GM19025 (cell line): Measurements from ENCODE around the gene GLUD1.
"Not testable (repeated sequence)": the region's sequence is repeated elsewhere in the genome, so short reads cannot be mapped to it uniquely, and the experiment has no call there.

Source experiments
- ATAC-seq: cut with Tn5 transposase; IDR thresholded peaks from one replicate; pipeline ENCODE4 v1.9.1; 2021; ENCODE audit warnings: mild to moderate bottlenecking, low read depth, moderate library complexity; ENCODE audit not compliant: unreplicated experiment

GLUD1 gene

DNA sequence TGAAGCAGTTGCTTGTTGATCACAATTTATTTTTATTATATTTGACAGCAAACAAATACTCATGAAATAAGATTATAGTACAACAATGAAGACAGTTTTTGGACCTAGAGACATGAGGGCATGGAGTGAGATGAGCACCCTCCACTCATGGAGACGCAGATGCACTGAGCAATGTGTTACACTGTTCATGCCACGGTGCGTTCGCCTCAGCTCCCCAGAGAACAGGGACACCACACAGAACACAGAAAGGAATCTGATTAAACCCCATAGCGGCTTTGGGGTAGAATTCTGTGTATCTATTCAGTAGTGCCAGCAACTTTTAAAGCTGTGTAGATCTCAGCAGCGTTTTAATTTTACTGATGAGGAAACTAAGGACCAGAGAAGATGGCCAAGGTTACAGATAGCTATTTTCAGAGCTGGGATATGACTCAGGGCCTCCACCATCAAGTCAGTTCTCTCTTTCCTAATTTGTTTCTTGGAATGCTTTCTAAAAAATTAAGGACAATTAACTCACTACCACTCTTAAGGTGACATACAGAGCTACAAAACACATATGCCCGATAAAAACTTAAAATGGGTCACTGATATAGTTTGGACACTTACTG is 41.0 kb downstream of the GLUD1 start:
- ATAC-seq = no peak

DNA sequence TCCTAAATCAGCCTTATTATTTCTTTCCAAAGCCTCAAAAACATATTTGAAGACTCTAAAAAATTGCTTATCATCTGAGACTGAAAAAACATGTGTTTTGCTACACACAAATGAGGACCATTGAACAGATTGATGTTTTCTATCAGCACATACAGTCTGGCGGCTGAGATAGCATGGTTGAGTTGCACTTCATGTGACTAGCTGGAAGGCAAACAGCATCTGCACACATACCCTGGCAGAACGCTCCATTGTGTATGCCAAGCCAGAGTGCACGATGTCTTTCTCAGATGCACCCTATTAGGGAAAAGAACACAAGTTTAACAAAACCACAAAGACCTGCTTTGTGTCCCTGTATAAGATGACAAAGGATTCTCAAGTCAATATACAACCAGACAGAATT is 41.5 kb downstream of the GLUD1 start:
- ATAC-seq = no peak

DNA sequence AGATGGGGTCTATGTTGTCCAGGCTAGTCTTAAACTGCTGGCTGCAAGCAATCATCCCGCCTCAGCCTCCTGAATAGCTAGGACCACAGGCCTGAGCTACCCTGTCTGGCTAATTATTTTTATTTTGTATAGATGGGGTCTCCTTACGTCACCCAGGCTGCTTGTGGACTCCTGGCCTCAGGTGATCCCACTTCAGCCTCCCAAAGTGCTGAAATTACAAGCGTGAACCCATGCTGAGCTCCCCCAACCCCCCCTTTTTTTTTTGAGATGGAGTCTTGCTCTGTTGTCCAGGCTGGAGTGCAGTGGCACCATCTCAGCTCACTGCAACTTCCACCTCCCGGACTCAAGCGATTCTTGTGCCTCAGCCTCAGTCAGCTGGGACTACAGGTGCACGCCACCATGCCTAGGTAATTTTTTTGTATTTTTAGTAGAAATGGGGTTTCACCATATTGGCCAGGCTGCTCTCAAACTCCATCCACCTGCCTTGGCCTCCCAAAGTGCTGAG is 49.2 kb downstream of the GLUD1 start:
- no peak for ATAC-seq

DNA sequence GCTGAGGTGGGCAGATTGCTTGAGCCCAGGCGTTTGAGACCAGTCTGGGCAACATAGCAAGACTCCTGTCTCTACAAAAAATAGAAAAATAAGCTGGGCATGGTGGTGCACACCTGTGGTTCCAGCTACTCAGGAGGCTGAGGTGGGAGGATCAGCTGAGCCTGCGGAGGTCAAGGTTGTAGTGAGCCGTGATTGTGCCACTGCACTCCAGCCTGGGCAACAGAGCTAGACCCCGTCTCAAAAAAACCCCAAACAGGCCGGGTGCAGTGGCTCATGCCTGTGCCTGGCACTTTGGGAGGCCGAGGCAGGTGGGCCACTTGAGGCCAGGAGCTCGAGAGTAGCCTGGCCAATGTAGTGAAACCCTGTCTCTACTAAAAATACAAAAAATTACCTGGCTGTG is 51.1 kb downstream of the GLUD1 start:
- ATAC-seq = not testable (repeated sequence)

DNA sequence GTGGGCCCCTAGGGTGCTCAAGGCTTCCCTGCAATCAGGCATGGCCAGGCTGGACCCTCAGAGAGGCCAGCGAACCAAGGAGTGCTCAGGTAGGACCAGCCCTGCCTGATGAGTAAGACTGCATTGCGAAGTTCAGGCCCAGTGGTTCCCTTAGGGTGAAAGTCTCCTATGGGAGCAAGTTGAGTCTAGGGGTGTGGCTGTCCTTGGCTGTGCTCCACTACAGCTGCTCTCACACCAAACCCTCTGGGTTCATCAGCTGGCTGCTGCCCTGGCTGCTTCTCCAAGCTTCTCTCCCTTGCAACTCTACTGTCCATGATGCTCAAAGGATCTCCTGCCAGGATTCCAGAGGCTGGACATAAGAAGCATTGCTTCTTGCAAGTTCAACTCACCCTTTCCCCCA is 55.9 kb downstream of the GLUD1 start:
- no peak for ATAC-seq

DNA sequence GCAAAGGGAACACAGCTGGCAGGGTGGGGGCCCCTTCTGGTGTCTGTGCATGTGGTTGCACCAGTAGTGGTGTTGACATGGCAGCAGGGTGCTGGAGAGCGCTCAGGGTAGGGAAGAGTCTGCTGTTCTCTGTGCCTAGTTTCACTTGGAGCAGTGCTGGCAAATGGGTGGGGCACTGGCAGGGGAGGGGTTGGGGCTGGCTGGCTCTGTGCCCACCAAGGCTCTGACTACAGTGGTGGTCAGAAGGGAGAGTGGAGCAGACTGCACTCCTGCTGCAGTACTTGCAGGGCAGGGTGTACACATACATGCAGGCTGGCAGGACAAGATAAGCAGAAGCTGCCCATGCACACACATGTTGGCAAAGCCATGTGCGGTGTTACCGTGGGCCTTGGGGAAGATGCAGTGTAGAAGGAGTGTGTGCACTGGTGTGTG is 56.3 kb downstream of the GLUD1 start:
- ATAC-seq = no peak

DNA sequence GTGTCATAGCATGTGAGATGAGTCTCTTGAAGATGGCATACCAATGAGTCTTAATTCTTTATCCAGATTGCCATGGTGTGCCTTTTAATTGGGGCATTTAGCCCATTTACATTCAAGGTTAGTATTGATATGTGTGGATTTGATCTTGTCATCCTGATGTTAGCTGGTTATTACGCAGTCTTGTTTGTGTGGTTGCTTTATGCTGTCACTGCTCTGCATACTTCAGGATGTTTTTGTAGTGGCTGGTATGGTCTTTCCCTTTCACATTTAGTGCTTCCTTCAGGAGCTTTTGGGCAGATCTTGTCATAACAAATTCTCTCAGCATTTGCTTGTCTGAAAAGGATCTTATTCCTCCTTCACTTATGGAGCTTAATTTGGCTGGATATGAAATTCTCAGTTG is 58.0 kb downstream of the GLUD1 start:
- no peak for ATAC-seq

DNA sequence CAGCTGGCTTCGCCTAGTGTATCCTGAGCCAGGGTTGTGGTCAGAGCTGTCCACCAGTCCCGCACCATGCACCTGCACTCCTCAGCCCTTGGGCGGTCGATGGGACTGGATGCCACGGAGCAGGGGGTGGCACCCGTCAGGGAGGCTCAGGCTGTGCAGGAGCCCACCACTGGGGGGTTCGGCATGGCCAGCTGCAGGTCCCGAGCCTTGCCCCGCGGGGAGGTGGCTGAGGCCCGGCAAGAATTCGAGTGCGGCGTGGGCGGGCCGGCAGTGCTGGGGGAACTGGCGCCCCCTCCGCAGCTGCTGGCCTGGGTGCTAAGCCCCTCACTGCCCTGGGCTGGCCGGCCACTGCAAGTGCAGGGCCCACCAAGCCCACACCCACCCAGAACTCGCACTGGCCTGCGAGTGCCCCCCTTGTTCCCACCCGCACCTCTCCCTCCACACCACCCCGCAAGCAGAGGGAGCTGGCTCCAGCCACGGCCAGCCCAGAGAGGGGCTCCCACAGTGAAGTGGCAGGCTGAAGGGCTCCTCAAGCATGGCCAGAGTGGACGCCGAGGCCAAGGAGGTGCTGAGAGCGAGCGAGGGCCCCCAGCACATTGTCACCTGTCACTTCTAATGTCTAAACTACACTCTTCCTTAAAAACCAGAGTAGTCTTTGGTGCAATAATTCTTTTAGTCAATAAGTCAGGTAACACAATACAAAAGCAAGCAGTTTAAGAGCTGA is 63.6 kb downstream of the GLUD1 start:
- ATAC-seq = no peak

DNA sequence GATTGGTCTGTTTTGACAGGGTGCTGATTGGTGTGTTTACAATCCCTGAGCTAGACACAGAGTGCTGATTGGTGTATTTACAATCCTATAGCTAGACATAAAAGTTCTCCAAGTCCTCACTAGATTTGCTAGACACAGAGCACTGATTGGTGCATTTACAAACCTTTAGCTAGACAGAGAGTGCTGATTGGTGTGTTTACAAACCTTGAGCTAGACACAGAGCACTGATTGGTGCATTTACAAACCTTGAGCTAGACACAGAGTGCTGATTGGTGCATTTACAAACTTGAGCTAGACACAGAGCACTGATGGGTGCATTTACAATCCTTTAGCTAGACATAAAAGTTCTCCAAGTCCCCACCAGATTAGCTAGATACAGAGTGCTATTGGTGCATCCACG is 64.2 kb downstream of the GLUD1 start:
- not testable (repeated sequence) for ATAC-seq

DNA sequence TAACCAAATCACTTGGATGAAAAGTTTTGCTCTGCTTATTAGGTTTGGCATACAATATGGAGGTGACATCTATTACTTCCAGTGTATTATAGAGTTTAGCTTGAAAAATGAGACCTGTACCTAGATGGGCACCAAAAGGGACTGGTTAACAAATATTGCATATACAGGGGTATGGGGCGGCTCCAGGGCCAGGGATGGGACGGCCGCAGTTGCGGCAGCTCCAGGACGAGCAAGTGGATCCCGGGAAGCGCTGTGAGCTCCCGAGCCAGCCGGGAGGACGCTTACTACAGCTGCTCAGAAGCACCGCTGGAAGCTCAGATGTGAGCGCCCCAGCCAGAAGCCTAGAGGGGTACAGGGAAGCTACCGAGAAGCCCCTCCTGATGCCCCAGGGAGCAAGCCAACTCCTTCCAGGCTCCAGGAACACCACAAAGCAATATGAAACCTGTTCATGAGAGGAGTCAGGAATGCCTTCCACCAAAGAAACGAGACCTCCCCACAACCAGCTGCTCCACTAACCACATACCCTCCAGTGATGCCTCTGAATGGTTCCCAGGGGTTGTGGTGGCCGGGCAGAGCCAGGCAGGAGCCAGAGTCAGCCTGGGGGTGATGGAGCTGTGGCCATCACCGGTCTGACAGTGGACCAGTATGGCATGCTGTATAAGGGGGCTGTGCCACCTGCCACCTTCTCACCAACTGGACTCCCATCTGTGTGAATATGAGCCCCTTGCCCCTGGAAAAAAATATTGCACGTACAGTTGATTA is 67.7 kb downstream of the GLUD1 start:
- not testable (repeated sequence) for ATAC-seq

DNA sequence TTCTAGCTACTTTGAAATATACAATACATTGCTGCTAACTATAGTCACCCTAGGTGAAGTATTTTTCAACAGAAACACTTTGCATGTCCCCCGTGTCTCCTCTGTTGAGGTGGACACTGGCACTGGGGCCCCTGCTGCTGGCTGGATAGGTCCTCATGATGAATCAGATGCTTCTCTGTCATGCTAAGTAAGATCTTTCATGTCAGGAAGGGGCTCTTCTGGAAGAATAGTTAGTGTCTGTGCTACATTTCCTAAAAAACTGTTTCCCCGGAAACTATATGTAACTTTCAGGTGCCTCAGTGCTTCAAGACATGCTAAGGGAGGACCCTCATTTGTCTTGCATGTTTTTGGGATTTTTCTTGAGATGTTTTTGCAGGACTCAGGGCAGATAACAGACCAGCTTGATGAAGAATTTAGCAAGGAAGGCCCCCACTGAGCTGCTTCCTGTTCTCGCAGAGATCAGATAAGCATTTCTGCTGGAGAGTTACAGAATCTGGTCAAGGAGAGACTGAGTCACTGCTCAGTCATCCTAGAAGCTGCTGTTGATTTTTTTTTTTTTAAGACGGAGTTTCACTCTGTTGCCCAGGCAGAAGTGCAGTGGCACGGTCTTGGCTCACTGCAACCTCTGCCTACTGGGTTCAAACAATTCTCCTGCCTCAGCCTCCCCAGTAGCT is 69.2 kb downstream of the GLUD1 start:
- not testable (repeated sequence) for ATAC-seq

DNA sequence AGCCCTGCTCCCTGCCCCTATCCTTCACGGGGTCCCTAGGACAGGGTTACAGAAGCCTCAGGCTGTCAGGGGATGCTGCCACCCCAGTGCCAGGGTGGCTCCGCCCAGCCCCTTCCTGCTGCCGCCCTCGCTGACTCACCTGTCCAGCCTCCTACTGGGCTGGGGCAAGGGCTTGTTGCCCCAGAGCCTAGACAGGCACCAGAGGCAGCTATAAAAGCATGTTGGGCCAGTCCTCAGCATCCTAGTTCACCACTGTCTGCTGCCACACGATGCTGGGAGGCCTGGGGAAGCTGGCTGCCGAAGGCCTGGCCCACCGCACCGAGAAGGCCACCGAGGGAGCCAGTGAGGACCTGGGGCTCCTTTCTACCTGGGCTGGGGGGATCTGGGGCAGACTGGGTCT is 74.6 kb downstream of the GLUD1 start, which contains the start of gene FAM25A:
Gene FAM25A, plus strand, starts transcription at position 239 of the 400 bp plus-strand sequence. Its CDS starts 31 bp downstream, at position 270.
- ATAC-seq = not testable (repeated sequence)

DNA sequence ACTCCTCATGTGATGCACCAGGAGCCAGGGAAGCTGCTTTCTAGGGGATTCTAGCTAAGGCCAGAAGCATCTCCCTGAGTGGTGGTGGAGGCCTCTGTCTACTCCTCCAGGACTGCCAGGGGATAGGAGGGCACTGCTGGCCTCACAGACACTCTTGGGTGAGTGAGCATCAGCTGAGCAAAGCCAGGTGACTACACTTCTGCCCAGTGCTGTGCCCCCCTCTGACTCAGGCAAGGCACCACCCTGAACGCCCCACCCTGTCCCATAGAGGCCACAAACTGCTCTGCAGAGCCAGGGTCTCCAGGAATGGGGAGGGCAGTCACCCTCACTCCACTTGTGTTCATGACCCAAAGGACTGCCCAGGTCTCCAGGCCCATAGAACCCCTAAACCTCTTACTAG is 75.1 kb downstream of the GLUD1 start:
- ATAC-seq = not testable (repeated sequence)

DNA sequence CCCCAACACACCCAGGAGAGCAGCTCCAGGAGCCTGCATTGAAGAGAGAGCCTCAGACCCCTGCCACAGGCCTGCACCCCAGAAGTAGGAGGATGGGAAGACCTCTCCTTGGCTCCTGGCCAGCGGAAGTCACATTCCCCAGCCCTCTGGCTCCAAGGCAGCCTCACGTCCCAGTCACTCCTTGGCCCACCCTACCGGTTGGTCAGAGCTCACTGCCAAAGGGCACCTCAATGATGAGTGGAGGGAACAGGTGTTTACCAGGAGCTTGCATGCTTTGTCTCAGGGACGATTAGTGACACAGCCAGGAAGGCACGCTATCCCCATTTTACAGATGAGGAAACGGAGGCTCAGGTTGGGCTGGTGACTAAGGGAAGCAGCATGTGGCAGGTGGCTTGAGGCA is 75.6 kb downstream of the GLUD1 start:
- ATAC-seq = not testable (repeated sequence)

DNA sequence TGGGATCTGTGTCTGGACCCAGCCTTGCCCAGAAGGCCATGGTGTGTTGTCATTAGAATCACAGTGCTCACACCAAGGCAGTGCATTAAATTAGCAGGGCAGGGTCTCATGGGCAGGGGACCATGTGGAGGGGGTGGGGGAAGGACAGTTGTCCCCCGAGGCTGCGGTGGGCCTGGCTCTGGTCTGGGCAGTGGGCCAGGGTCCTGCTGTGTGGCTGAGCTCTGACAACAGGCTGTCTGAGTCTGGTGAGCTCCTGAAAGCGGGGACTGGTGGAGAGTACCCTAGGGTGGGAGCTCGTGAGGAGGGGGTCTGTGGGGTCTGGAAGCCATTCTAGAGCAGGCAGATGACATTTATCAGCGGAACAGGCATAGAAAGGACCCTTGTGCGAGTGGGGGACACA is 76.5 kb downstream of the GLUD1 start:
- not testable (repeated sequence) for ATAC-seq

DNA sequence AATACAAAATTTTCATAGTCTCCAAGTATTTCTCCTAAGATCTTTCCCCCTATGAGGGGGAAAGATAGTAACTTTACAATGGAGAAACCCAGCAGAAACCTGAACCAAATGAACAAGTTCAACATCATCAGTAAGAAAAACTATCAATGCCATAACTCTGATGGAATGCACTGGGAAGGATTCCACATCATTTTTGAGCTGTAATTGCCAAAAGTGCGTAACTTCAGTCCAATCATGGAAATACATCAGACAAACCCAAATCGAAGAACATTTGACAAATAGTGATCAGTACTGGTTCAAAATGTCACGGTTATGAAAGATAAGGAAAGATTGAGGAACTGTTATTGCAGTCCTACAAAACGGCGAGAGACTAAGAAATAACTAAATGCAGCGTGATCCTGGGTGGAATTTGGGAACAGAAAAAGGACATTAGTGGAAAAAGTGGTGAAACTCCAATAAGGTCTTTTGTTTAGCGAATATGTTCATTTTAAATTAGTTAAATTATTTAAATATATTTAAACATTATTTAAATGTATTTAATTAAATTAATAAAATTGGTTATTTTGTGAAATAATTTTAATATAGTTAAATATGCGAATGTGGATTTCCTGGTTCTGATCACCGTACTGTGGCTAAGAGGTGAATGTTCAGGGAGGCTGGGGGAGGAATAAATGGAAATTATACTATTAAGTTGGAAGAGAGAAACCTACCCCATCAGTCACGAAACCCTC is 79.5 kb downstream of the GLUD1 start:
- not testable (repeated sequence) for ATAC-seq

DNA sequence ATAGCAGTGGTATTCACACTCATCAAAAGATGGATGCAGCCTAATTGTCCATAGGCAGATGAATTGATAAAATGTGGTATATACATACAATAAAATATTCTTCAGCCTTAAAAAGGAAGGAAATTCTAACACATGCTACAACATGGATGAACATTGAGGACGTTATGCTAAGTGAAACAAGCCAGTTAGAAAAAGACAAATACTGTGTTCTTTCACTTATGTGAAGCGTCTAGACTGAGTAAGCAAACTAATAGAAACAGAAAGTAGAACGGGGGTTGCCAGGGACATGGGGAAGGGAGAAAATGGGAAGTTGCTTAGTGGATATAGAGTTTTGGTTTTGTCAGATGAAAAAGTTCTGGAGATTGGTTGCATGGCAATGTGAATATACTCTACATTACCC is 81.1 kb downstream of the GLUD1 start:
- ATAC-seq = not testable (repeated sequence)

DNA sequence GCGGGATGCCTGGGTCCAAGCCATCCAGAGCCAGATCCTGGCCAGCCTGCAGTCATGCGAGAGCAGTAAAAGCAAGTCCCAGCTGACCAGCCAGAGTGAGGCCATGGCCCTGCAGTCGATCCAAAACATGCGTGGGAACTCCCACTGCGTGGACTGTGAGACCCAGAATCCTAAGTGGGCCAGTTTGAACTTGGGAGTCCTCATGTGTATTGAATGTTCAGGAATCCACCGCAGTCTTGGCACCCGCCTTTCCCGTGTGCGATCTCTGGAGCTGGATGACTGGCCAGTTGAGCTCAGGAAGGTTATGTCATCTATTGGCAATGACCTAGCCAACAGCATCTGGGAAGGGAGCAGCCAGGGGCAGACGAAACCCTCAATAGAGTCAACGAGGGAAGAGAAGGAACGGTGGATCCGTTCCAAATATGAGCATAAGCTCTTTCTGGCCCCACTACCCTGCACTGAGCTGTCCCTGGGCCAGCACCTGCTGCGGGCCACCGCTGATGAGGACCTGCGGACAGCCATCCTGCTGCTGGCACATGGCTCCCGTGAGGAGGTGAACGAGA is 85.4 kb downstream of the GLUD1 start:
- not testable (repeated sequence) for ATAC-seq

DNA sequence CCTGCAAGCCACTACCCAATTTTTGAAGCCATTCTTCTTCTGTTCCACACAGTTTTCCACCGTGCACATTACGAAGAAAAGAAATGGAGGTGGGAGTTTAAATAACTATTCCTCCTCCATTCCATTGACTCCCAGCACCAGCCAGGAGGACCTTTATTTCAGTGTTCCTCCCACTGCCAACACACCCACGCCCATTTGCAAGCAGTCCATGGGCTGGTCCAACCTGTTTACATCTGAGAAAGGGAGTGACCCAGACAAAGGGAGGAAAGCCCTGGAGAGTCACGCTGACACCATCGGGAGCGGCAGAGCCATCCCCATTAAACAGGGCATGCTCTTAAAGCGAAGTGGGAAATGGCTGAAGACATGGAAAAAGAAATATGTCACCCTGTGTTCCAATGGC is 86.3 kb downstream of the GLUD1 start:
- not testable (repeated sequence) for ATAC-seq

DNA sequence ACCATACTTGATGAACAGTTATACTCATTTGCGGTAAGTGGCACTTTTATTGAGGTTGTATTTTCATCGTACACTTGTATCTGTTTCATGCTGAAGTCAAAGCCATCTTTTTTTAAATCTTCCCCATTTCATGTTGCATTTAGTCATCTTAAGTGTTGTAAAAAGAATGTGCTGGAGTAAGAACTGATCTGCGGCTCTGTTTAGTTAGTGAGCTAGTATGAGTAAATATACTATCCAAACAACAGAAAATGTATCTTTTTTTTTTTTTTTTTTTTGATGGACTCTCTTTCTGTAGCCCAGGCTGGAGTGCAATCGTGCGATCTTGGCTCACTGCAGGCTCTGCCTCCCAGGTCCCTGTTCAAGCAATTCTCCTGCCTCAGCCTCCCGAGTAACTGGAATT is 87.0 kb downstream of the GLUD1 start:
- ATAC-seq = not testable (repeated sequence)
